OCI-LY7 (cell line): ENCODE data around the gene SAXO1.

Experiments used
- EZH2phosphoT487 ChIP-seq: fragments of 200-600 bp; sonication (generic); IDR thresholded peaks from 2 replicates; pipeline ENCODE4 v1.6.1; 2018; ENCODE audit warnings: low read depth, borderline replicate concordance, mild to moderate bottlenecking, mixed run types, antibody characterized with exemption, low read length, moderate library complexity, mixed read lengths
- TF ChIP-seq, protein P1 (sequence below): fragments of 200-600 bp; sonication (generic); conservative IDR thresholded peaks from 2 replicates; pipeline ENCODE4 v1.5.1; 2014; ENCODE audit warnings: mild to moderate bottlenecking, antibody characterized with exemption, low read length, moderate library complexity, mixed read lengths

DNA sequence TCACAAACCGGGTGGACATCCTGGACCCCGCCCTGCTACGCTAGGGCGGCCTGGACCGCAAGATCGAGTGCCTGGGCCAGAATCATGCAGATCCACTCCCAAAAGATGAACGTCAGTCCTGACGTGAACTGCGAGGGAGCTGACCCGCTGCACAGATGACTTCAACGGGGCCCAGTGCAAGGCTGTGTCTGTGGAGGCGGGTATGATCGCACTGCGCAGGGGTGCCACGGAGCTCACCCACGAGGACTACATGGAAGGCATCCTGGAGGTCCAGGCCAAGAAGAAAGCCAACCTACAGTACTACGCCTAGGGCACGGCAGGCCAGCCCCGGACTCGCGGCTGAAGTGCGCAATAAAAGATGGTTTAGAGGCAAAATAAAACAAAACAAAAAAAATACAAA, 5.2 kb downstream of the SAXO1 start:
- TF ChIP-seq, protein P1, sequence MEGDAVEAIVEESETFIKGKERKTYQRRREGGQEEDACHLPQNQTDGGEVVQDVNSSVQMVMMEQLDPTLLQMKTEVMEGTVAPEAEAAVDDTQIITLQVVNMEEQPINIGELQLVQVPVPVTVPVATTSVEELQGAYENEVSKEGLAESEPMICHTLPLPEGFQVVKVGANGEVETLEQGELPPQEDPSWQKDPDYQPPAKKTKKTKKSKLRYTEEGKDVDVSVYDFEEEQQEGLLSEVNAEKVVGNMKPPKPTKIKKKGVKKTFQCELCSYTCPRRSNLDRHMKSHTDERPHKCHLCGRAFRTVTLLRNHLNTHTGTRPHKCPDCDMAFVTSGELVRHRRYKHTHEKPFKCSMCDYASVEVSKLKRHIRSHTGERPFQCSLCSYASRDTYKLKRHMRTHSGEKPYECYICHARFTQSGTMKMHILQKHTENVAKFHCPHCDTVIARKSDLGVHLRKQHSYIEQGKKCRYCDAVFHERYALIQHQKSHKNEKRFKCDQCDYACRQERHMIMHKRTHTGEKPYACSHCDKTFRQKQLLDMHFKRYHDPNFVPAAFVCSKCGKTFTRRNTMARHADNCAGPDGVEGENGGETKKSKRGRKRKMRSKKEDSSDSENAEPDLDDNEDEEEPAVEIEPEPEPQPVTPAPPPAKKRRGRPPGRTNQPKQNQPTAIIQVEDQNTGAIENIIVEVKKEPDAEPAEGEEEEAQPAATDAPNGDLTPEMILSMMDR, result no peak
- TF ChIP-seq EZH2phosphoT487, result no peak
